ENCODE data around the gene MBD5.

DNA sequence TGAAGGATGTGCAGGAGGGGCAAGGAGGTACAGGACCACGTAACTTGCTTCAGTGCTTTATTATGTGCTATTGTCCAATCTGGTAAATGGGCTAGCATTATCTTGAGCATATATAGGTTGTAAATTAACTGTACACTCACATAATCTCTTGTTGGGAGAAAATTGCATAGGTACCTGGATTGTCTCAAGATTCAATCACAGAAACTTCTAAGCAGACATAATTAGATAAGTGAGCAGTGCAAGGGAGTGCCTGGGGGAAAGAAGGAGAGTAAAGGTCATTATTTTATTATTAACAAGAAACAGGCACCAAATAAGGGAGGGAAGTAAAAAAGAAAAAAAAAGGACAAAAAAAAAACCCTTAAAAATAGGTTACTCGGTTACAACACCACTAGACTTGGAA lies 186.2 kb downstream of the MBD5 start:
- TF ChIP-seq, protein P1, sequence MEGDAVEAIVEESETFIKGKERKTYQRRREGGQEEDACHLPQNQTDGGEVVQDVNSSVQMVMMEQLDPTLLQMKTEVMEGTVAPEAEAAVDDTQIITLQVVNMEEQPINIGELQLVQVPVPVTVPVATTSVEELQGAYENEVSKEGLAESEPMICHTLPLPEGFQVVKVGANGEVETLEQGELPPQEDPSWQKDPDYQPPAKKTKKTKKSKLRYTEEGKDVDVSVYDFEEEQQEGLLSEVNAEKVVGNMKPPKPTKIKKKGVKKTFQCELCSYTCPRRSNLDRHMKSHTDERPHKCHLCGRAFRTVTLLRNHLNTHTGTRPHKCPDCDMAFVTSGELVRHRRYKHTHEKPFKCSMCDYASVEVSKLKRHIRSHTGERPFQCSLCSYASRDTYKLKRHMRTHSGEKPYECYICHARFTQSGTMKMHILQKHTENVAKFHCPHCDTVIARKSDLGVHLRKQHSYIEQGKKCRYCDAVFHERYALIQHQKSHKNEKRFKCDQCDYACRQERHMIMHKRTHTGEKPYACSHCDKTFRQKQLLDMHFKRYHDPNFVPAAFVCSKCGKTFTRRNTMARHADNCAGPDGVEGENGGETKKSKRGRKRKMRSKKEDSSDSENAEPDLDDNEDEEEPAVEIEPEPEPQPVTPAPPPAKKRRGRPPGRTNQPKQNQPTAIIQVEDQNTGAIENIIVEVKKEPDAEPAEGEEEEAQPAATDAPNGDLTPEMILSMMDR (conservative IDR thresholded peaks at IDR 0.05; ENCODE audit: low read depth, low read length), result no peak
- TF ChIP-seq POLR2A (IDR thresholded peaks at IDR 0.05; ENCODE audit: low read depth, low read length), result no peak

Data from IMR-90 (cell line).